GM12872 (cell line): ENCODE results near the gene BAHD1.

Source experiments
- TF ChIP-seq, protein P1 (sequence below): IDR thresholded peaks from 3 replicates; pipeline ENCODE4 v1.5.1; 2011; ENCODE audit warnings: low read depth, mild to moderate bottlenecking, low read length, moderate library complexity; ENCODE audit not compliant: insufficient read depth

BAHD1 gene

DNA sequence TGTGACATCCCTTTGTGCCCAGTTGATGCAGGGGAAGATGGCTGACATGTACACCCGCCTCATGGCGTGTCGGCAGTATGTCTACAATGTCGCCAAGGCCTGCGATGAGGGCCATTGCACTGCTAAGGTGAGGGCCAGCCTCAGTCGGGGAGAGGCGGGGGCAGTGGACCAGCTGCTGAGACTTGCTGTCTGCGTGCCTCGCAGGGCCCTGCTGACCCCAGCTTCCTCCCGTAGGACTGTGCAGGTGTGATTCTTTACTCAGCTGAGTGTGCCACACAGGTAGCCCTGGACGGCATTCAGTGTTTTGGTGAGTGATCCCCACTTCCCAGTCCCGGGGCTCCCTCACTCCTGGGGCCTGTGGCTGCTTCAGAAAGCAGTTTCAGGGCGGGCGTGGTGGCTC lies 24.7 kb upstream of the BAHD1 start:
- TF ChIP-seq, protein P1, sequence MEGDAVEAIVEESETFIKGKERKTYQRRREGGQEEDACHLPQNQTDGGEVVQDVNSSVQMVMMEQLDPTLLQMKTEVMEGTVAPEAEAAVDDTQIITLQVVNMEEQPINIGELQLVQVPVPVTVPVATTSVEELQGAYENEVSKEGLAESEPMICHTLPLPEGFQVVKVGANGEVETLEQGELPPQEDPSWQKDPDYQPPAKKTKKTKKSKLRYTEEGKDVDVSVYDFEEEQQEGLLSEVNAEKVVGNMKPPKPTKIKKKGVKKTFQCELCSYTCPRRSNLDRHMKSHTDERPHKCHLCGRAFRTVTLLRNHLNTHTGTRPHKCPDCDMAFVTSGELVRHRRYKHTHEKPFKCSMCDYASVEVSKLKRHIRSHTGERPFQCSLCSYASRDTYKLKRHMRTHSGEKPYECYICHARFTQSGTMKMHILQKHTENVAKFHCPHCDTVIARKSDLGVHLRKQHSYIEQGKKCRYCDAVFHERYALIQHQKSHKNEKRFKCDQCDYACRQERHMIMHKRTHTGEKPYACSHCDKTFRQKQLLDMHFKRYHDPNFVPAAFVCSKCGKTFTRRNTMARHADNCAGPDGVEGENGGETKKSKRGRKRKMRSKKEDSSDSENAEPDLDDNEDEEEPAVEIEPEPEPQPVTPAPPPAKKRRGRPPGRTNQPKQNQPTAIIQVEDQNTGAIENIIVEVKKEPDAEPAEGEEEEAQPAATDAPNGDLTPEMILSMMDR = no peak

DNA sequence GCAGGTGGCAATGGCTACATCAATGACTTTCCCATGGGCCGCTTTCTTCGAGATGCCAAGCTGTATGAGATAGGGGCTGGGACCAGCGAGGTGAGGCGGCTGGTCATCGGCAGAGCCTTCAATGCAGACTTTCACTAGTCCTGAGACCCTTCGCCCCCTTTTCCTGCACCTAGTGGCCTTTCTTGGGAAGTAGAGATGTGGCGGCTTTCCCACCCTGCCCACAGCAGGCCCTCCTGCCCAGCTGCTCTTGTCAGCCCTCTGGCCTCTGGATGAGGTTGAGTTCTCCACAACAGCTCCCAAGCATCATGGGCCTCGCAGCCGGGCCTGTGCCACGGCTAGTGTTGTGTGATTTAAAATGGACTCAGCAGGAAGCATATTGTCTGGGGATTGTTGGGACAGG lies 22.6 kb upstream of the BAHD1 start:
- TF ChIP-seq, protein P1 = no peak

DNA sequence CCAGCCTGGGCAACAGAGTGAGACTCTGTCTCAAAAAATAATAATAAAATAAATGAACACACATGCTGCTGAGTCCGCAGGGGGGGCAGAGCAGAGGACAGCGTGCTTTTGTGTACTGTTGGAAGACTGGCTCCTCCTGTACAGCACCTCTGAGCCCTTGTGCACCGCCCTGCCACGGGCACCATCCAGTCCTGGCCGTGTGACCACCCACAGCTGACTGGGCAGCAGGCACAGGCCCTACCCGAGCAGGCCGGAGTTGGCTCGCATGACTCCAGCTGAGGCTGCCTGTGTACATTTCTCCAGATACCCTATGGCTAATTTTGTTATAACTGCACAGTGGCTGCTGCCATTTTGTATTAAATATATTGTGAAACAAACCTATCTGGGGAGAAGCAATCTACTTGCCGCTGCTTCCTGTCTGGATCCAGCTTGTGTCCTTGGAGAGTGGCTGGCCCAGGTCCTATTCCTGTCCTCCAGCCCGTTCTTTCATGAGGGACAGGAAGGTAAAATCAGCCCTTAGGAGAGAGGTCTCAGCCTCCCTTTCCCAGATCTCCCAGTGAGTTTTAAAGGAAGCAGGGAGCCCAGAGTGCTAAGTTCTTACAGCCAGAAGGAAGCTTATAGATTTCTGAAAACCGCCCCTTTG lies 20.6 kb upstream of the BAHD1 start:
- TF ChIP-seq, protein P1 = no peak

DNA sequence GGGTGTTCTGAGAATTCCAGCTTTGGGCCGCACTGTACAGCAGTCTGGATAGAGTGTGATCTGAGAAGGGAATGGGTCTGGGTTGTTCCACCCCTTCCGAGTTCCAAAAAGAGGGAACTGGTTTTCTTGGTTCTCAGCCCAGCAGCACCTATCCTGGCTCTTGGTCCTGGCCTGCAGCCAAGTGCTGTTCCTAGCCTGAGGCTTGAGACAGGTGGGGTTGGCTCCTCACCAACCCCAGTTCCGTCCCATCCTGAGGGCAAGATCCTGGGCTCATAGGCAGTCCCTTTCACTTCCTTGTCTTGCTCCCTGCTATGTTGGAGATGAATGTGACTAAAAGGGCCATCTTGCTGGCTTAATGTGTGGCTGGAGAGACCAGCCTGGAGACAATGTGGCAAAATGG lies 20.0 kb upstream of the BAHD1 start:
- TF ChIP-seq, protein P1 = no peak

DNA sequence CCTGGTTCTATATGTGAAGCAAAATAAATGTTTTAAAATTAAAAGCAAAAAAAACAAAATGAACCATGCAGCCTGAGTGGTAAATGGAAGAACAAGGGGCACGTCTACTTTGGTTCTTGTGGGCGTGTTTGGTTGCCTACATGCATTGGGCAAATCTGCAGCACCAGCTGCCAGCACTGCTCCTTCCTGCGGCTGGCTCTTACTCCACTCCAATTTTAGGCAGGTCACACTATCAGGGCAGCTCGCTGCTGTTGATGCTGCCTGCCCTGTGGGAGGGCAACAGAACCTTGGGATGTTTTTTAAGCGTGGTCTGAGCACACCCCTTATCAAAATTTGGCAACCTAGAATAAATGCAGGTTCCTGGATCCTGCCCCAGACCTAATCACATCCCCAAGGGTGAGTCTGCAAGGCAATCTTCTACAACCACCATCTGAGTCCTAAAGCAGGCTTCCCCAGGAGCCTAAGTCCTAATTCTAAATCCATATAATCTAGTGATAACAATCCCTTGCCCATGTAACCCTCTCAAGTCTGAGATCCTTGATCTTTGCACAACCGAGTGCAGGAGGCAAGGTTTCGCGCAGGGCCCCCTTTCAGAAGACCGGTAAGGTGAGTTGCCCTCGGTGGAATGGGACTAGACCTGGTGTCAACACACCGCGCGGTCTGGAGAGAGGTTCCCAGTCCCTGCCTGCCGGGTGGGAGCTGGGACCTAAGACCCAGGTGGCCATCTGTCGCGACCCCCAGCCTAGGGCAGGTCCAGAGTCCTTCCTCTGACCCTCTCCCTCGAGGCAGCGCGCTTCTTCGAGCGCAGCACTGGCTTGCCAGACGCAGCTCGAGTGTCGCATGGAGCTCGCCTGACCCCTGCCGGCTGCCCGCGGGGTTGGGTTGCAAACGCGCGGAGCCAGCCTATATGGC lies 19.3 kb upstream of the BAHD1 start:
- TF ChIP-seq, protein P1 = peak; percentile 97

DNA sequence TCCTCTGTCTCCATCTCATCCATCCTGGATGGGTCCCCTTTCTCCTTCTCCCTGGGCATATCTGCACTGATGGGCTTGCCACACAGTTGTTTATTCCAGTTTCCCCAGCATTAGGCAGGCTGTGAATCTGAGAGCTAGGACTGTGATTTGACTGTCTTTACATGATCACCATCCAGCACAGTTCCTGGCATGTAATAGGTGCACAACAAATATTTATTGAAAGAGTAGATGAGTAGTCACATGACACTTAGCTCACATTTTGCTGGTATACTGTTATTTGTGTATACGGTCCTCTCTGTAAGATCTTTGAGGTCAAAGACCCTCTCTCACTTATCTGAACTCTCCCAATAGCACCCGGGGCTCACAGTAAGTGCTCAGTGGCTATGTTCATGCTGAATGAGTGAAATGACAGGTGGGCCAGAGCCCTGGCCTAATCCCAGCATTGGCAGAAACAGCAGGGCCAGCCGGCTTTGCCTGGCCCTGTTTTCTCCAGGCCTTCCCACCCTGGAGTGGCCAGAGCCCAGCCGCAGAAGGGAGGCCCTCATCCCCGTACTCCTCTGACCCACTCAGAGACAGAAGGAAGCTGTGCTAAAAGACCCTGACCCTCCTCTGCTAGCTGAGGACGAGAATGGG lies 16.2 kb upstream of the BAHD1 start:
- TF ChIP-seq, protein P1 = no peak

DNA sequence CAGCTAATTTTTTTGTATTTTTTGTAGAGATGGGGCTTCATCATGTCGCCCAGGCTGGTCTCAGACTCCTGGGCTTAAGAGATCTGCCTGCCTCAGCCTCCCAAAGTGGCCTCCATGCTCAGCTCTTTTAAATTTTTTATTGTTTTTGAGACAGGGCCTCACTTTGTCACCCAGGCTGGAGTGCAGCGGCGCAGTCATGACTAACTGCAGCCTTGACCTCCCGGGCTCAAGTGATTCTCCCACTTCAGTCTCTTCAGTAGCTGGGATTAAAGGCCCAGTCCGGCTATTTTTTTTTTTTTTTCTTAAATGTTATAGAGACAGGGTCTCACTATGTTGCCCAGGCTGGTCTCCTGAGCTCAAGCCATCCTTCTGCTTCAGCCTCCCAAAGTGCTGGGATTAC lies 15.1 kb upstream of the BAHD1 start:
- TF ChIP-seq, protein P1 = no peak
